HL-60 (cell line): Measurements from ENCODE around the gene FAM184A.

Experiments
- CTCF ChIP-seq: IDR thresholded peaks from one replicate; pipeline ENCODE4 v1.5.1; 2011; ENCODE audit warnings: low read length, control low read depth, inconsistent platforms; ENCODE audit not compliant: insufficient read depth
- GABPA ChIP-seq: IDR thresholded peaks from 2 replicates; pipeline ENCODE4 v1.6.1; 2012; ENCODE audit warnings: low read depth
- POLR2AphosphoS5 ChIP-seq: IDR thresholded peaks from 2 replicates; pipeline ENCODE4 v1.6.1; 2012; ENCODE audit warnings: low read depth
- REST ChIP-seq: IDR thresholded peaks from 2 replicates; pipeline ENCODE4 v1.6.1; 2012; ENCODE audit warnings: low read depth; ENCODE audit not compliant: insufficient replicate concordance

- TF ChIP-seq CTCF: no peak
- no peak for TF ChIP-seq REST
- no peak for TF ChIP-seq POLR2AphosphoS5
- TF ChIP-seq GABPA: no peak
Measured at GRCh38 chr6:118996289-118996820, 82.1 kb downstream of the FAM184A start.
